Measurements from ENCODE around the gene P4HA3.

DNA sequence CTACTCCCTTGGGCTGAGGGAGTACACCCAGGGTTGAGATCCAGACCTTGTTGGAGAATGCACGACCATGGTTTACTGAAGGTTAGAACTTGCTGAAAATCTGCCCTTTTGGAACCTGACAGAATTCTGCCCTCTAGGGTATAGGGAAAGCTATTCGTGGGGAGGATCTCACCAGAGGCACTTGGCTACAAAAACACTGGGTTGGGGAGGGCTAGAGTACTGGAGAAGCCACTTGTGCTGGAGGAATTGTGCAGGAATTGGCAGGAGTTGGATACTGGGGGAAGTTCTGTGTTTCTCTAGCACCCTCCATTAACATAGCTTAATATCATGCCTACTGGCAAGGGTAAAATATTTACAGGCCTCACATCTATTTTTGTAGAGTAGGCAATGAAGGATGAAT lies 84.5 kb downstream of the P4HA3 start:
- TF ChIP-seq, protein P1, sequence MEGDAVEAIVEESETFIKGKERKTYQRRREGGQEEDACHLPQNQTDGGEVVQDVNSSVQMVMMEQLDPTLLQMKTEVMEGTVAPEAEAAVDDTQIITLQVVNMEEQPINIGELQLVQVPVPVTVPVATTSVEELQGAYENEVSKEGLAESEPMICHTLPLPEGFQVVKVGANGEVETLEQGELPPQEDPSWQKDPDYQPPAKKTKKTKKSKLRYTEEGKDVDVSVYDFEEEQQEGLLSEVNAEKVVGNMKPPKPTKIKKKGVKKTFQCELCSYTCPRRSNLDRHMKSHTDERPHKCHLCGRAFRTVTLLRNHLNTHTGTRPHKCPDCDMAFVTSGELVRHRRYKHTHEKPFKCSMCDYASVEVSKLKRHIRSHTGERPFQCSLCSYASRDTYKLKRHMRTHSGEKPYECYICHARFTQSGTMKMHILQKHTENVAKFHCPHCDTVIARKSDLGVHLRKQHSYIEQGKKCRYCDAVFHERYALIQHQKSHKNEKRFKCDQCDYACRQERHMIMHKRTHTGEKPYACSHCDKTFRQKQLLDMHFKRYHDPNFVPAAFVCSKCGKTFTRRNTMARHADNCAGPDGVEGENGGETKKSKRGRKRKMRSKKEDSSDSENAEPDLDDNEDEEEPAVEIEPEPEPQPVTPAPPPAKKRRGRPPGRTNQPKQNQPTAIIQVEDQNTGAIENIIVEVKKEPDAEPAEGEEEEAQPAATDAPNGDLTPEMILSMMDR (IDR thresholded peaks at IDR 0.05; ENCODE audit: low read depth, low read length) = no peak
- TF ChIP-seq EZH2phosphoT487 (IDR thresholded peaks at IDR 0.05; ENCODE audit: low read depth) = no peak

Data from OCI-LY3 (cell line).